ENCODE measurements around the gene TAGLN. TPM values are rescaled to one million over a fixed set of nuclear protein-coding genes. Genes with fewer than 3 reads are reported as not detected.

Gene TAGLN
- total and polyA plus RNA-seq, 2 of the 8 experiments (the other 6 are each of a cell fraction or from before 2014, with no cell fraction given): 140 to 300 TPM

DNA sequence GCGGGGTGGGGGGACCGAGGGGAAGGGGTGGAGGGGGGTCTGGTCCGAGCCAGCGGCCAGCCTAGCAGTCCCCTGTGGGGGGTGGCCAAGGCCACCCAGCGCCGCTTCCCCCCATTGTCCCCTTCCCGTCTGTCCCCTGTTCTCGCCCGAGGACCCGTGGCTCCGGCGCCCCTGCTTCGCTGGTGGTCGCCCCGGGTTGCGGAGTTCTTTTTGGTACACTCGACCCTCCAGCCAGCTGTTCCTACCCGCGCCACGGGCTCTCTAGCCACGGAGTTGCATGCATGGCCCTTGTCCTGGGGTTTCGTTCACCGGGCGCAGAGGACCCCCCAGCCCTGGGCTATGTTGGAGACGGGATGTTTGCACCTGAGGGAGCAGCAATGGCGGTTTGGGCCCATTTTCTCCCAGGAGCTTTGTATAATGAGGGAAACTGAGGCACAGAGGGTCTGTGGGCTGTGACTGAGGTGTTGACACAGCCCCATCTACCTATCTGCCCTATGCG, 33.8 kb downstream of the TAGLN start (continued):
- TF ChIP-seq, protein P1, sequence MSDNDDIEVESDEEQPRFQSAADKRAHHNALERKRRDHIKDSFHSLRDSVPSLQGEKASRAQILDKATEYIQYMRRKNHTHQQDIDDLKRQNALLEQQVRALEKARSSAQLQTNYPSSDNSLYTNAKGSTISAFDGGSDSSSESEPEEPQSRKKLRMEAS (IDR thresholded peaks at IDR 0.05): no peak
- TF ChIP-seq EP300 (IDR thresholded peaks at IDR 0.05; ENCODE audit: borderline replicate concordance in 1 of 2, low read depth in 2 of 2, low read length in 2 of 2): no peak
- TF ChIP-seq RXRA (IDR thresholded peaks at IDR 0.05; ENCODE audit: insufficient read depth, low read depth, low read length): no peak
- no peak for TF ChIP-seq SIN3A (conservative IDR thresholded peaks at IDR 0.05 in 1 of 2, IDR thresholded peaks at IDR 0.05 in 1 of 2; ENCODE audit: low read depth in 1 of 2, low read length in 2 of 2)
